8988T (cell line): Measurements from ENCODE around the gene LMF1.
"Not testable (repeated sequence)": the region's sequence is repeated elsewhere in the genome, so short reads cannot be mapped to it uniquely, and the experiment has no call there.

Experiments used
- DNase-seq: peaks from one replicate; pipeline ENCODE4 v3.0.0; 2011

LMF1 gene

DNA sequence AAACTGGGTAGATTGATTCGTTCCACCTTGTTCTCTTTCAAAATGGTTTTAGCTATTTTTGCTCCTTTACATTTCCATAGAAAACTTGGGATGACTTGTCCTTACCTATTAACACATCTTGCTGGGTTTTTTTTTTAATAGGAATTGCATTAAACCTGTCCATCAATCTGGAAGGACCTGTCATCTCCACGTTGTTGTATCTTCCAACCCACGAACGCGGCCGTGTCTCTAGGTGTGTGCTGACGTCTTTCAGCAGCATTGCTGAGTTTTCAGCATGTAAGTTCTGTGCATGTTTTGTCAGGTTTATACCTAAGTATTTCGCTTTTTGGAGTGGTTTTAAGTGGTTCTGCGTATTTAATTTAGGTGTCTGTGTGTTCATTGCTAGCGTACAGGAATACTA, 109.9 kb downstream of the LMF1 start:
- no peak for DNase-seq

- DNase-seq = not testable (repeated sequence)
Measured at GRCh38 chr16:858971-859370, 111.8 kb downstream of the LMF1 start.

- DNase-seq = not testable (repeated sequence)
Measured at GRCh38 chr16:858441-858840, 112.3 kb downstream of the LMF1 start.

GRCh38 chr16:856811-857210, 114.0 kb downstream of the LMF1 start:
- DNase-seq = no peak

GRCh38 chr16:856101-856500, 114.7 kb downstream of the LMF1 start:
- DNase-seq = no peak

GRCh38 chr16:855471-855870, 115.3 kb downstream of the LMF1 start:
- DNase-seq = no peak

- no peak for DNase-seq
Measured at GRCh38 chr16:854808-855410, 115.9 kb downstream of the LMF1 start.

DNA sequence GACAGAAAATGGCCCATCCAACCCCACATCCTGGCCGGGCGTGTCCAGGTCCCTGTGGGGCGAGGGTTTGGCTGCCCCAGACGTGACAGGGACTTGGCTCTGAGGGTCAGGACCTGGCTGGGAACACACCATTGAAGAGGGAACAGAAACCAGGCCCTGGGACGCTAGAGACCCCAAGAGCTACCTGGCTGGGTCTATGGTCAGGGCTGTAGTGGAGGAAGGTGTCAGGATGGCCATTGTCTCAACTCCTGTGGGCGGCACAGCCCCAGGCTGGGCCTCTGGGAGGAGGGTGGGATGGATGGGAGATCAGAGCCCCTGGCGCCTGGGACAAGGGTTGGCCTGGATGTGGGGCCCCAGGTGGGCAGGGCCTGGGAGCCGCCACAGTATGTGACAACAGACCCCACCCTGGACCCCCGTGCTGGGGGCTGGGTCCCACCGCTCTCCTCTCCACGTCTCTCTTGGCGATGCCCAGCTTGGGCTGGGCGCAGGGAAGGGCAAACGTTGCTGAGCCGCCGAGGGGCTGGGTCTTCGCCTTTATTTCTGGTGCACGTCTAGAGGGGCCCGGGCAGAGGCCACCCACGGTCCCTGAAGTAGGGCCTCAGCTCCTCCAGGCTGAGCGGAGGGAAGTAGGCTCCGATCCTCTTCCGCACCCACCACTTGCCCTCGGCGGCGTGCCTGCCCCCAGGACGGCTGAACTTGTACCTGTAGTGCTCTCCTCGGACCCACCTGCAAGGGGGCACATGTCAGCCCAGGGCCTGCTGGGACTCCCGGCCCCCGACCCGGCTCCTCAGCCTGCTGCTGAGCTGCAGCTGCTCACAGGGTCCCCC, 116.6 kb downstream of the LMF1 start:
- DNase-seq = no peak

DNA sequence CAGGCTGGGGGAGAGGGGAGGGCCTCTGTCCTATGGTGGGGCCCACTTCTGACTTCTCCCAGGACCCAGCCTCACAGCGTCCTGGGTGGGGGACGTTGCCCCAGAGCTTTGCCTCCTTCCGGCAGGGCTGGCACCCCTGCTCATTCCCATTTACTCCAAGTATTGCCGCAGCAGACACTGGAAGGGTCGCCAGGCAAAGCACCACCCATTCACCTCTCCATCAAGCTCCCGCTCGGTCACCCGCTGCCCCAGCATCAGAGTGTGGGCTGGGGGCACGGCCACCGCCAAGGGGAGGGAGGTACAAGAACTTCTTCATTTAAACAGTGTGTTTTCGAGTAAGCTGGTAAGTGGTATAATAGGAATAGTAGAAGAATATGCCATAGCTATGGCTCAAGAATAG, 117.5 kb downstream of the LMF1 start:
- no peak for DNase-seq

DNA sequence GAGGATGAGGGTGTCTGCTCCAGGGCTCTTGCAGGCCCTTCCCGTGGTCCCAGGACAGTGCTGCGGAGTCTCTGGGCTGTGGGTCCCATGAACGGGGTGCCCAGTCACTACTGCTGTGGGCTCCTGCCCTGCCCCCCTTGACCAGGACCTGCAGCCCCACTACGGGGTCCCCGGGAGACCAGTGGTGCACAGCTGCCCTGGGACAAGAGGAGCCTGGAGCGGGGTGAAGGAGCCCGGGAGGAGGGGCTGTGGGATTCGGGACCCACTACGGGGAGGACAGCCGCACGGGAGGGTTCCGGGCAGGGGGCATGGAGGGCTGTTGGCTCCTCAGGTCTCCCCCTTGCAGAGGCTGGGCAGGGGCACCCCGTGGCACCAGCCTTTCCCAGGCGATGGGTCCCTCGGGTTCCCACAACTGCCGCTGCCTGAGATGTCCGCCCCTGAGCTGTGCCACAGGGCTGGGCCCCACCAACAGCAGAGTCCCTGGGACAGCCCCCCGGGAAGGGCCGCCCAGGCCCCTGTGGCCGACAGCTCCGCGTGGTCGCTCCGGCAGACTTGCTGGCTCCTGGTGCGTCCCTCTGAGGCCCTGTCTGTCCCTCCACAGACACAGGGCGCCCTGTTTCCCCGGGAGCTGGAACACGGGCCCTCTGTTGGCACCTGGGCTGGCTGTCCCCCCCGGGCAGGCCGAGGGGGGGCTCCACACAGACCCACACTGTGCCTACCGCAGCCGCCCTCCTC, 118.2 kb downstream of the LMF1 start:
- DNase-seq = no peak

DNA sequence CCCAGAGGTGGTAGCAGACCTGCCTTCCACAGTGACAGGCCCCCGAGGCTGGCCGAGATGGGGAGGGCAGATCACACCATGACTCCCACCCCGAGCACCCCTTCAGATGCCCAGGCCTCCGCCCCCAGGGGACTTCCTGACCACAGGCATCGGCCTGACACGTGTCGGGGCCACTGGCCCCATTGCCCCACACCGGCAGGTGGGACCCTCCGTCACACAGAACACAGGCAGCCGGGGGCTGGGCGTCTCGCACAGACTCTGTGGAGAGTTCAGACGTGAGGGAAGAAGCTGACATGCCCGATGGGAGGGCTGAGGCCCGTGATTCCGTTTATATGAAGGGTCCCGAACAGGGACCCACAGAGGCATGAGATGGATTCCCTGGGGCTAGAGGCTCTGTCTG, 118.9 kb downstream of the LMF1 start:
- no peak for DNase-seq

DNA sequence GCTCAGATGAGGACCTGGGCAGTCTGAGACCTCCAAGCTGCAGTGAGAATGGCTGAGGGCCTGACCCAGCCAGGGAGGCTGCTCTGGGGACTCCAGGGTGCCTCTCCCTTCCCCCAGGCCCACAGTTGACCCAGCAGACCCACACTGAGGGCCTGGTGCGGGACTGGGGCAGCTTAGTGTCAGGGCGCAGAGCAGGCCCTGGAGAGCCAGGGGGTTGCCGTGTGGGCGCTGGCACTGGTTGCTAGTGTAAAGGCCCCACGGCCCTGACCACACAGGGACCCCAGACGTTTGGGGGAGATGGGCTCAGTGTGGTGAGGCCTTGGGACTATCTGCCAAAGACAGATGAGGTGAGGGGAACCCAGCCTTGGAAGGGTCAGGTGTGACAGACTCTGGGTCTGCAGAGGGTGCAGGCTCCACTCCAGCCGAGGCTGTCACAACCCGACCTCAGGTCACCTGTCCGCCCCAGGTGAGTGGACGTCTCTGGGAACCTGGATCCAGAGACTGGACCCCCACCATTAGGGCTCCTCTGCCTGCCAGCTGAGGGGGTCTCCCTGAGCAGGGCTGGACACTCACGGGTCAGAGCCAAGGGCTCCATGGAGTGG, 119.5 kb downstream of the LMF1 start:
- no peak for DNase-seq

DNA sequence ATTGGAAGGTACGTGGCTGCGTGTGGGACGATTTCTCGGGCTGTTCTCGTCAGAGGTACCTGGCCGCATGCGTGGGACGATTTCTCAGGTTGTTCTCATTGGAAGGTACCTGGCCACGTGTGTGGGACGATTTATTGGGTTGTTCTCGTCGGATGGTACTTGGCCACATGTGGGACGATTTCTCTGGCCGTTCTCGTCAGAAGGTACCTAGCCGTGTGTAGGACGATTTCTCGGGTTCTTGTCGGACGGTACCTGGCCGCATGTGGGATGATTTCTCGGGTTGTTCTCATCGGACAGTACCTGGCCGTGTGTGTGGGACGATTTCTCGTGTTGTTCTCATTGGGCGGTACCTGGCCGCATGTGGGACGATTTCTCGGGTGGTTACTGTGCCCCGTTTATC, 120.1 kb downstream of the LMF1 start:
- no peak for DNase-seq

DNA sequence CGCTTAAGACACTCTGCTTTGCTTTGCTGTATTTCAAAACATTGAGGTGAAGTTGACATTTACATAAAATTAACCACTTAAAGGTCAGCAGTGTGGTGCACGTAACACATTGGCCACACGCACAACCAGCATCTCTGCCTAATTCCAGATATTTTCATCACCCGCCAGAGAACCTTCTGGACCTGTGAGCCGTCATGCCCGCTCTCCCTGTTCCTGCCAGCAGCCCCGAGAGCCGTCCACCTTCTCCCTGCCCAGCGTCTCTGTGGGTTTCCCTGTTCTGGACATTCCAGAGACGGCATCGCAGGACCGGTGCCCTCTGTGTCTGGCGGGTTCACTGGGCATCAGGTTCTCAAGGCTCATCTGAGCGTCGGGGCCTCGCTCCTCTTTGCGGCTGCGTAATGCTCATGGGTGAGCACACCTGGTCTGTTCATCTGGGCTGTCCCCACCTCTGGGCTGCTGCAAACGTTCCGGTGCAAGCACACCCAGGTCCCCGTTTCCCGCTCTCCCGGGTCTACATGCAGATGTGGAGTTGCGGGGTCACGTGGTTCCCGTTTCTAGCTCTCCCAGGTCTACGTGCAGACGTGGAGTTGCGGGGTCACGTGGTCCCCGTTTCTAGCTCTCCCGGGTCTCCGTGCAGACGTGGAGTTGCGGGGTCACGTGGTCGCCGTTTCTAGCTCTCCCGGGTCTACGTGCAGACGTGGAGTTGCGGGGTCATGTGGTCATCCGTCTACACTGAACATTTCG, 122.1 kb downstream of the LMF1 start:
- DNase-seq = no peak

DNA sequence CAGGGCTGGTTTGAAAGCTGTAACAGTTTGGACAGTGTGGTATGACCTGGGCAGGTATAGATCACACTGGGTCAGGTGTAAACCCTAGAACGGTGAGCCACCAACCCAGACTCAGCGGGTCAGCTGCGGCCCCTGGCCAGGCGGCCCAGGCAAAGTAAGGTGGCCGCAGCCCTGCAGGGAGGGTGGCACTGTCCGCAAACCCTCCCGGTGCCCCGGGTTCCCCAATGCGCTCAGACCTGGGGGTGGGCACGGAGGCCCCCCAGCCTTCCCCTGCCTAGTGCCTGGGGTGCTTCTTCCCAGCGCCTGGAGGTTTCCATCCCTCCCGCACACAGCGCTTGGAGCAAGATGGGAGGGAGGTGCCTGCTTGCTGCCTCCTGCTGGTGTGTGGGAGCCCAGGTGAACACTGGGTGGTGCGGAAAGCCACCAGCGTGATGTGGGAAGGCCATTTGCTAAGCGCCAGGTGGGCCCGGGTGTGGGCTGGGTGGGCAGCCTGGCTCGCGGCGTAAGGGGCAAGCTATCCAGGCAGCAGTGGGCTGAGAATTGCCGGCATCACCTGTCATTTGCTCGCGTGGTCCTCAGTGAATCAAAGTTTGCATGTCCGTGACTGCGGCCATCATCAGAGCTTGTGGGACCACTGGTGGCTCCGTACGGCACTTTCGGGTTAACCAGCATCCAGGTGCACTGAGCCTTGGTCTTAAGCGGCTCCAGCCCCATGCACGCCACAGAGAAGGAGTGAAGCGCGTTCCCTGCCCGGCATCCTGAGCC, 122.9 kb downstream of the LMF1 start:
- DNase-seq = no peak

GRCh38 chr16:847151-847550, 123.6 kb downstream of the LMF1 start:
- DNase-seq = no peak

- DNase-seq = no peak
Measured at GRCh38 chr16:845351-845745, 125.4 kb downstream of the LMF1 start.

DNA sequence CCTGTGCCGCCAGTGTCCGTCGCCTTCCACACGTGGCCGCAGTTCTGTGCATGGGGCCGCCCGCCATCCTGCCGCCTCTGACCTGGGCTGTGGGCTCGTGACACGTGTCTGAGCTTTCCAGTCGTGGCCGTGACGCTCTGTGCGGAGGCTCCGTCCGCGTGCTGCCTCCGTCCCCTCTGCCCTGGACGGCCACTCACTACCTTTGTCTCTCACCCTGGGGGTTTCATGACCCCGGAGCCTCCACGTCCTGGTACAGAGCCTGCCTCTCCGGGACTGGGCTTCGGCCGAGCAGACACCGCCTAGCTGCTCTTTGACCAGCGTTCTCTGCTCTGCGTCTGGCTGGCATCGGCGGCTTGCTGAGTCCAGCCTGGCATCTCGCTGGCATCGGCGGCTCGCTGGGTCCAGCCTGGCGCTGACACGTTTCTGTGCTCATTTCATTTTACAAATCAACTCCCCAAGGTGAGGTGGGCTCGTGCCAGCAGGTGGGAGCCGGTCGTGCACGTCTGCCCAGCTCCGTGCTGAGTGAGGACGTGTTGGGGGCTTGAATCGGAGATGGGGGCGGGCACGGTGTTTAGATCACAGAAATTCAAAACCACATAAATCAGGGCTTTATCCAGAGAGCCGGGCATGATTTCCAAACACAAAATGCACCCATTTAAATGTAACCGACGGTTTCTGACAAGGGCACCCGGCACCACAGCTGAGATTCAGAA, 126.0 kb downstream of the LMF1 start:
- DNase-seq = no peak

GRCh38 chr16:843771-844170, 127.0 kb downstream of the LMF1 start:
- DNase-seq = no peak

DNA sequence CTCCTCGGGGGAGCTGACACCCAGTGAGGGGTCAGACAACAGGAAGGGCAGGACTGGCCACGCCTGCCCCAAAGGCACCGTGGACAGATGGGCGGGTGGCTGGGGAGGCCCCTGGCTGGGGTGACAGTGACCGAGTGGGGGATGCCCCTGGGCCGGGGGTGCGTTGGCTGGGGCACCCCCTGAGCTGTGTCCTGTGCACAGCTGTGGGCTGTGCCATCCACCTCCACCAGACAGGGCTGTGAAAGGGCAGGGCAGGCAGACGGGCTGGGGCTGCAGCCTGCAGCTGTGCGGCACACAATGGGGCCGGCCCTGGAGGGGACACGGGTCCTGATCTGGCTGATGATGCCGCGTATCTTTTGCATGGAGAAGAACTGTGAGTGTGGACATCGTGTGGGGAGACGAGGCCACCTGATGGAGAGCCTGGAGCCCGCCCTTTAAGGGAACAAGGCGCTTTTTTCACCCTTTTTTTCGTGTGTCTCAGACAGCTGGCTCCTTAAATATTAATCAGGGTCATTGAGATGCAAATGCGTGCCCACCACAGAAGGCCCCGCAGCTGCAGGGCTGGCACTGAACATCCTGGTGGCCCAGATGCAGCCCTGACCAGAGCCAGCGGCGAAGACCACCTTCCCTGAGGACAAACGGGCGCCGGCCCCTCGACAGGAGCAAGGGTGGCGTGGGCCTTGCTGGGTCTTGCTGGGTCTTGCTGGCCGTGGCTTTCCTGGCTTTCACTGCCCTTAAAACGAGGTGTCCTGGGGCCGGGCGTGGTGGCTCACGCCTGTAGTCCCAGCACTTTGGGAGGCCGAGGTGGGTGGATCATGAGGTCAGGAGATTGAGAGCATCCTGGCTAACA, 127.8 kb downstream of the LMF1 start:
- DNase-seq = no peak
